SK-N-MC (cell line): ENCODE measurements around the gene TBC1D22A.

Experiments
- DNase-seq: peaks from one replicate; pipeline ENCODE4 v3.0.0-alpha.2; 2011; ENCODE audit warnings: low read depth, low spot score
- H3K27ac ChIP-seq: fragments of 200-600 bp; sonication (generic); 2 replicates; pipeline ENCODE4 v1.5.1; 2016; ENCODE audit warnings: mixed run types
- H3K36me3 ChIP-seq: fragments of 200-600 bp; sonication (generic); 2 replicates; pipeline ENCODE4 v1.6.1; 2017; ENCODE audit warnings: antibody characterized with exemption, low read length, mixed read lengths; ENCODE audit not compliant: insufficient read depth
- H3K4me3 ChIP-seq: fragments of 200-600 bp; sonication (generic); 2 replicates; pipeline ENCODE4 v1.5.1; 2016
- H3K9ac ChIP-seq: fragments of 200-600 bp; sonication (generic); 2 replicates; pipeline ENCODE4 v1.8.0; 2017; ENCODE audit warnings: mixed run types, mixed read lengths; ENCODE audit not compliant: insufficient read length
- H3K9me3 ChIP-seq: fragments of 200-600 bp; sonication (generic); 2 replicates; pipeline ENCODE4 v1.6.1; 2017; ENCODE audit warnings: low read depth, mild to moderate bottlenecking, antibody characterized with exemption, low read length, moderate library complexity, mixed read lengths
- EZH2 ChIP-seq: fragments of 200-600 bp; sonication (generic); IDR thresholded peaks from one replicate; pipeline ENCODE4 v1.6.1; 2017; ENCODE audit warnings: antibody characterized with exemption
- FOXP2 ChIP-seq: optimal IDR thresholded peaks from 2 replicates; pipeline ENCODE3; 2011; ENCODE audit warnings: mild to moderate bottlenecking, moderate library complexity; ENCODE audit not compliant: insufficient read depth; ENCODE audit errors: extremely low read length, control extremely low read depth
- POLR2AphosphoS5 ChIP-seq: IDR thresholded peaks from 2 replicates; pipeline ENCODE4 v1.6.1; 2012; ENCODE audit warnings: mild to moderate bottlenecking, low read depth, low read length, borderline replicate concordance

The TBC1D22A gene

GRCh38 chr22:47193606-47194329, 431.3 kb downstream of the TBC1D22A start:
- Histone ChIP-seq H3K9ac (no peak overlapping the region), H3K27ac (no peak overlapping the region), H3K4me3 (no peak overlapping the region), H3K36me3 (no peaks in the 10 kb centered on the region), H3K9me3 (no peaks in the 10 kb centered on the region)
- TF ChIP-seq FOXP2 (no peak), EZH2 (no peak), POLR2AphosphoS5 (no peak)
- no peak for DNase-seq

- Histone ChIP-seq H3K27ac (no peak overlapping the region), H3K4me3 (no peak overlapping the region), H3K9ac (no peak overlapping the region), H3K36me3 (no peaks in the 10 kb centered on the region), H3K9me3 (no peaks in the 10 kb centered on the region)
- TF ChIP-seq FOXP2, result no peak
- no peak for TF ChIP-seq POLR2AphosphoS5
- no peak for TF ChIP-seq EZH2
- no peak for DNase-seq
These were observed 432.2 kb downstream of the TBC1D22A start for GRCh38 chr22:47194476-47195155.

- no peak overlapping the region for H3K4me3 ChIP-seq
- no peak overlapping the region for H3K9ac ChIP-seq
- no peak for DNase-seq
- no peaks in the 10 kb centered on the region for H3K9me3 ChIP-seq
- no peaks in the 10 kb centered on the region for H3K36me3 ChIP-seq
- TF ChIP-seq FOXP2 (no peak), POLR2AphosphoS5 (no peak), EZH2 (no peak)
- no peak overlapping the region for H3K27ac ChIP-seq
These were observed 432.7 kb downstream of the TBC1D22A start for GRCh38 chr22:47195156-47195483.

DNA sequence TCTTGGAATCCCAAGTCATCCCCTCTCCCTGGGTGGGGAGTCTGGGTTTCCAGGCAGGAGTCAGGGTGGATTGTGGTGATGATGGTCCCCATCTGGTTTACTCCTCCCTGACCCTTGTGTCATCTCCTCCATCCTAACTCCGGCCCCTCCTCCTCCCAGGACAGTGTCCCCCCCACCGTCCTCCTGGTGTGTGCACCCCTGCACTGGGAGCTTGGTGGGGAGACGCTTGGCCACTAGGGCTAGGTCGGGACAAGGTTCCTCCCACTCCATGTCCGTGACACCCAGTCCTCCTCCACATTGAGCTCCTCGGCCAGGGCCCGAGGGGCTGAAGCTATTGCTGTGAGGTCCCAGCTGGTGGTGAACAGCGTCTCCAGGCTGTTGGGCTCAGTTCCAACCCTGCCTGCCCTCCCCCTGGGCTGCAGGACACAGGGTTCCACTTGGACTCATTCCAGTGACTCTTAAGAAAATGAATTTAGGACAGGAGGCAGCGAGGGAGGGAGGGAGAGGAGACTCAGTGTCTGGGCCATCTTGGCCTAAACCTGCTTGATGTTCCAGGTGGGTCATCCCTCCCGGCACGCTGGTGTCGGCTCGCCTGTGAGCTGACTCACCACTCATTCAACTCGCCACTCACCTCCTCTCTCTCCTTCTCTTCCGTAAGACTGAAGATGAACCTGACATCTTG, 433.2 kb downstream of the TBC1D22A start:
- Histone ChIP-seq H3K36me3 (no peaks in the 10 kb centered on the region), H3K9ac (no peak overlapping the region), H3K4me3 (no peak overlapping the region), H3K9me3 (no peaks in the 10 kb centered on the region), H3K27ac (no peak overlapping the region)
- no peak for TF ChIP-seq EZH2
- no peak for TF ChIP-seq FOXP2
- TF ChIP-seq POLR2AphosphoS5, result no peak
- DNase-seq, result no peak

DNA sequence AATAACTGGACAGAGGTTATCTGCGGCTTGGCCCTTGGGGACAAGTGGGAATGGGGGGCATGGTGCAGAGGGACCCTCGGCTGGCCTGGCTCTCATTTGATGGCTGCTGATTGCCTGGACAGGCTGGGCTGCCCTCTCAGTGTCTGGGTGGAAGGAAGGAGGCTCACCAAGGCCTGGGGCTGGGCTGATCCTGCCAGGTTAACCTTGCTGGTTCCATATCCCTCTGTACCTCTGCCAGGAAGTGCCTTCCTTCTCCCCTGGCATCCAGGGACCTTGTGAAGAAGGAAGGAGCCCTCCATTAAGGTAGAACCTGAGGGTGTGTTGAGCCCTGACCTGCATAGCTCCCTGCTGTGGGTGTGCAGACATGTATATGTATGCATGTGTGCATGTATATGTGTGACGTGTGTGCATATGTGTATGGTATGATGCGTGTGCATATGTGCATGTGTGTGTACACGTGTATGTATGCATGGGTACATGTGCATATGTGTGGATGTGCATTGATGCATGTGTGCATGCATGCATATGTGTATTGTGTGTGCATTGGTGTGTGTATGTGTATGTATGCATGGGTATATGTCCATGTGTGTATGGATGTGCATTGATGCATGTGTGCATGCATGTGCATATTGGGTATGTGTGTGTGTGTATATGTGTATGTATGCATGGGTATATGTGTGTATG, 433.9 kb downstream of the TBC1D22A start:
- no peak for DNase-seq
- Histone ChIP-seq H3K27ac (no peak overlapping the region), H3K36me3 (no peaks in the 10 kb centered on the region), H3K9ac (no peak overlapping the region), H3K4me3 (no peak overlapping the region), H3K9me3 (no peaks in the 10 kb centered on the region)
- TF ChIP-seq POLR2AphosphoS5 (no peak), FOXP2 (no peak), EZH2 (no peak)

- Histone ChIP-seq H3K27ac (no peak overlapping the region), H3K9me3 (no peaks in the 10 kb centered on the region), H3K9ac (no peak overlapping the region), H3K4me3 (no peak overlapping the region), H3K36me3 (no peaks in the 10 kb centered on the region)
- no peak for DNase-seq
- TF ChIP-seq FOXP2 (no peak), POLR2AphosphoS5 (no peak), EZH2 (no peak)
These were observed 434.7 kb downstream of the TBC1D22A start for GRCh38 chr22:47196881-47197772.

- Histone ChIP-seq H3K36me3 (no peaks in the 10 kb centered on the region), H3K4me3 (no peak overlapping the region), H3K9me3 (no peaks in the 10 kb centered on the region)
These were observed 435.5 kb downstream of the TBC1D22A start for GRCh38 chr22:47197773-47198500.

More at GRCh38 chr22:47197773-47198500, 435.5 kb downstream of the TBC1D22A start:
- no peak for TF ChIP-seq FOXP2
- no peak for TF ChIP-seq EZH2
- no peak for TF ChIP-seq POLR2AphosphoS5
- H3K9ac ChIP-seq, result no peak overlapping the region
- no peak for DNase-seq
- no peak overlapping the region for H3K27ac ChIP-seq
